ENCODE measurements around the gene UNG.

DNA sequence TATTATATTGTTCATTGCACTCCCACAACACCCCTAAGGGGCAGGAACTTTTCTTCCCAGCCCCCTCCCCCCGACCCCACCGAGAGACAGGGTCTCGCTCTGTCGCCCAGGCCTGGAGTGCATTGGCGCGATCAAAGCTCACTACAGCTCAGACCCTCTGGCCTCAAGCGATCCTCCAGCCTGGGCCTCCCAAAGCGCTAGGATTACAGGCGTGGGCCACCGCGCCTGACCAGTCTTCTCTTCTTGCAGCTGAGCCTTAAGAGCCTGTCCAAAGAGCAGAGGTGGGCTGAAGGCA lies 310 bp upstream of the UNG start:
- TF ChIP-seq POLR2A (IDR thresholded peaks at IDR 0.05; ENCODE audit: low read length) (no peak), RCOR1 (IDR thresholded peaks at IDR 0.05; ENCODE audit: low read depth, low read length) (no peak), JUNB (IDR thresholded peaks at IDR 0.05) (no peak), MAX (IDR thresholded peaks at IDR 0.05) (no peak), BHLHE40 (IDR thresholded peaks at IDR 0.05; ENCODE audit: low read depth, low read length) (no peak), KDM5A (IDR thresholded peaks at IDR 0.05) (no peak)
- TF ChIP-seq, protein P1, sequence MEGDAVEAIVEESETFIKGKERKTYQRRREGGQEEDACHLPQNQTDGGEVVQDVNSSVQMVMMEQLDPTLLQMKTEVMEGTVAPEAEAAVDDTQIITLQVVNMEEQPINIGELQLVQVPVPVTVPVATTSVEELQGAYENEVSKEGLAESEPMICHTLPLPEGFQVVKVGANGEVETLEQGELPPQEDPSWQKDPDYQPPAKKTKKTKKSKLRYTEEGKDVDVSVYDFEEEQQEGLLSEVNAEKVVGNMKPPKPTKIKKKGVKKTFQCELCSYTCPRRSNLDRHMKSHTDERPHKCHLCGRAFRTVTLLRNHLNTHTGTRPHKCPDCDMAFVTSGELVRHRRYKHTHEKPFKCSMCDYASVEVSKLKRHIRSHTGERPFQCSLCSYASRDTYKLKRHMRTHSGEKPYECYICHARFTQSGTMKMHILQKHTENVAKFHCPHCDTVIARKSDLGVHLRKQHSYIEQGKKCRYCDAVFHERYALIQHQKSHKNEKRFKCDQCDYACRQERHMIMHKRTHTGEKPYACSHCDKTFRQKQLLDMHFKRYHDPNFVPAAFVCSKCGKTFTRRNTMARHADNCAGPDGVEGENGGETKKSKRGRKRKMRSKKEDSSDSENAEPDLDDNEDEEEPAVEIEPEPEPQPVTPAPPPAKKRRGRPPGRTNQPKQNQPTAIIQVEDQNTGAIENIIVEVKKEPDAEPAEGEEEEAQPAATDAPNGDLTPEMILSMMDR (IDR thresholded peaks at IDR 0.05): no peak

Measured in A549 (cell line).